NCI-H69 (cell line): ENCODE results near the gene CARM1.

Experiments
- DNase-seq: peaks from one replicate; lab custom pipeline; 2025; lab: John Stamatoyannopoulos, UW

The CARM1 gene

DNA sequence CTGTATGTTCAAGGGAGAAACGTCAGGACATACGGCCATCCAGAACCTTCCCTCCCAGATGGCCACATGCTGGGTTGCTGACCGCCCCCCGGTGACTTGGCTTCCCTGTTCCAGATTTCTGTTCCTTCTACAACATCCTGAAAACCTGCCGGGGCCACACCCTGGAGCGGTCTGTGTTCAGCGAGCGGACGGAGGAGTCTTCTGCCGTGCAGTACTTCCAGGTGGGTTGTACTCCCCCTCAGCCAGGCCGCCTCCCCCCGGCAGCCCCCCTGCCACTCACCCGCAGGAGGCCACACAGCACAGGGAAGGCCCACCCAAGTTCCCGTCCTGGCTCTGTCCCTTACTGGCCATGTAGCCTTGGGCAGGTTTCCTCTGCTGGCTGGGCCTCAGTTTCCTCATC lies 36.6 kb downstream of the CARM1 start:
- no peak for DNase-seq

DNA sequence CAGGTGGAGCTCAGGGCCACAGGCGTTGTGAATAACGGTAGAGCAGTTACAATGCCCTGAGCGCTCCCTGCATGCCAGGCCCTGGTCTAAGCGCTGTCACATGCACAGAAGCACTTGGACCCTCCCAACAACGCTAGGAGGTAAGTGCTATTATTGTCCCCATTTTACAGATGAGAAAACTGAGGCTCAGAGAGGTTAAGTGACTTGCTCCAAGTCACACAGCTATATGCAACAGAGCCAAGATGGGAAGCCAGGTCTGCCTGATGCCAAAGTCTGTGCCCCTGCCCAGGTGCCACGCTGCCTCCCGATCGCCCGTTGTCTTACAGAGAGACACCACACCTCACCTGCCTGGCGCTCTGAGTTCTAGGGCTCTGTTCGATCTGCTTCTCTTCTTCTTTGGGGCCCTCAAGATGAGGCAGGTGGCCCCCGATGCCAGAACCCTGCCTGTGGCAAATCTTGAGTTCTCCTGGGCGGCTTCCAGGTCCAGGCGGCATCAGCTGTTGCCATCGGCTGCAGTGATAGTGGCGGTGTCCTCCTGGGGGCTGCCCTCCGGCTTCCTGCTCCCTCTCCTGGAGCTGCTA lies 37.1 kb downstream of the CARM1 start:
- DNase-seq: no peak

DNA sequence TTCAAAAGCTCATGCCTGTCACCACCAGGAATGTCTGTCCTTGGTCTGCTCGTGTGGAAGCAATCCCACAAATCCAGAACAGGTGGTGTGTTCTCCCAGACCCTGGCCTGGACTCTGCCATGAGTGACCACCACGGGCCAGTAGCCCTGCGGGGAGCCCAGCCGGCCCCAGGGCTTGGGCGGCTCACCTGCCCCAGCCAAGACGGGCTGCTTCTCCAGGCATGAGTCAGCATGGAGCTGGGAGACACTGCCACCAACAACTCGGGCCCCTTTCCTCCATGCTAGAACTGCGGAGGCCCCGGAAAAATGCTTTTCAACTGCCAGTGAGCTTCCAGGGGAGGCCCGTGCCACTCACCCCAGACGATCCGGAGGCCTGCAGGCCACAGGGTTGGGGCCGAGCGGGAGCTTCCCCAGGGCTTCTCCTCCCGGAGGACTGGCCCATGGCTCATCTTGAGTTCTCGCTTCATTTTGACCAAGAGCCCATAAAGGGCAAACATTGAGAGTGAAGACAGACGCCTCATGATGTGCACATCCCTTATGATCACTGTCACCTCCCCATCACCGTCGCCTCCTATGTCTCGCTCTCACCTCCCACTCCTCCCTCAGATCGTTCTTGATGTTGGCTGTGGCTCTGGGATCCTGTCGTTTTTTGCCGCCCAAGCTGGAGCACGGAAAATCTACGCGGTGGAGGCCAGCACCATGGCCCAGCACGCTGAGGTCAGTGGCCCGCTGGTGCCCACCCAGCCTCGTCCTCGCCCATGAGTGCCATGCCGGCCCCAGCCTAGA lies 40.4 kb downstream of the CARM1 start:
- no peak for DNase-seq

DNA sequence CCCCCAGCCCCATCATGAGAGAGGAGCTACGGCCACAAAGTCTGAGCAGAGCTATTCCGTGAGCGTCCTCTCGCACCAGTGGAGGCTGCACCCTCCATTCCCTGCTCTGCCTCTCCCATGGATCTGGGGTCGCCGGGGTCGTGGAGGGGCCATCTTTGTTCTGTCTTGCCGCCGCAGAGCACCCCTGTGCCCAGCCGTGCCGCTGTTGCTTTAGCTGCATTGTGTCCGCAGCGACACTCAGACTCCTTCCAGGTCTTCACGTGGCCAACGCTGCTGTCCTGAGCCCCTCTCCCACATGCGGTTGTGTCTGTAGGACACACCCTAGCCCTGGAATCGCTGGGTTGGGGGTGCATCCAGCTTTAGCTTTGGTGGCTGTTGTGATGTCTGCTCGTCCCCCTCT lies 41.3 kb downstream of the CARM1 start:
- DNase-seq: no peak

DNA sequence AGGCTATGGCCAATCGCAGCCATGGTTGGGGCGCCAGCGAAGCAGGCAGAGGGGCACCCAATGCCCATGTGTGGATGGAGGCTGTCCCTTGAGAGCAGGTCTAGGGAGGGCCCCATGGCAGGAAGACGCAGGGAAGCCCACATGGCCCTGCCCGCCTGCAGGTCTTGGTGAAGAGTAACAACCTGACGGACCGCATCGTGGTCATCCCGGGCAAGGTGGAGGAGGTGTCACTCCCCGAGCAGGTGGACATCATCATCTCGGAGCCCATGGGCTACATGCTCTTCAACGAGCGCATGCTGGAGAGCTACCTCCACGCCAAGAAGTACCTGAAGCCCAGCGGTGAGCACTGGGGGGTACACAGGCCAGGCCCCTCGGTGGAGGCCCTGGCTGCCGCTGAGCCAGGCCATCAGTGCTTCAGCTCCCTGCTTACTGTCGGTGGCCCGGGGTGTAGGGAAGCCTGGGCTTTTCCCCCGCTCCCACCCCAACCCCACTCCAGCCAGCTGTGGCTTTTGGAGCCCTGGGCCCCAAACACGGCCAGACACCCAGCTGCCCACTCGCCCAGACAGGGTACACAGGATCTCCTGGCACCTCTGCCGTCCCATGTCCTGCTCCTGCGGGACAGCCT lies 42.5 kb downstream of the CARM1 start:
- DNase-seq: no peak

DNA sequence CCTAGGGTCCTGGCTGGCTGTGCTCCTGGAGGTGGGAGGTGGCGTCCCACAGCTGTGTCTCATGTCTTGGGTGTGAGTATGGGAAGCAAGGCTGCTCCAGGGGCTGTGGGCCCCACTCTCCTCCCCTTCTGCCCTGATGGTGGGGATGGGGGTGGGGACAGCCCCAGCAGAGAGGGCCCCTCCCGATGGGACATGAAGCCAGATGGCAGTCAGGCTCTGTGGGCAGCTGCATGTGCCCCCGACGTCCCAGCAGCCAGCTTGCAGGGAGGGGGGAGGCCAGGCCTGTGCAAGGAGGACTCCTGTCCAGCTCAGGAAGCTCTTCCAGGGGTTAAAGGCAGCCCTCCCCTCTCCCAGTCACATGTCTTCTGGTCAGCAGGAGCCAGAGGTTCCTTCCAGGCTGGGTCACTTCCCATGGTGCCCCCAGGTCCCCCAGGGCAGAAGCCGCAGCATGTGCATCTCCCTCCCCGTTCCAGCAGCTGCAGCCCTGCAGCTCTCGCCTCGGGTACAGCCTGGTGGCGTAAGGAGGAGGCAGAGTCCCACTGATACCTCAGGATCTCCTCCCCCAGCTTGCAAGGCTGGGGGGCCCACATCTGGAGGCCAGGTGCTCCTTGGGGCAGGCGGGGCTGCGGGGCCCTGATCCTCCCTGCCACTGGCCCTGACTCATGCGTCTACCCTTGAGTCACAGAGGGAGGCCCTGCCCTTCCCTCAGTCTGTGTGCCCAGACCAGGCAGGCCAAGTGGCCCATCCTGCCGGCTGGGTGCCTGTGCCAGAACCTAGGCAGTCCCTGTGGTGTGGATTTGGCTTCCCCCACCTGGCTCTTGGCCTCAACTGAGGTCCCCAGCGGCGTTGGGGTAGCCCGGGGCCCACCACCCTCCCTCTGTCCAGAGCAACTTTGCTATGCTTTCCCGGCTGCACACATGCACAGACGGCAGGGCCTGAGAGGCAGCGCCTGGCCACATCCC lies 44.1 kb downstream of the CARM1 start:
- no peak for DNase-seq

DNA sequence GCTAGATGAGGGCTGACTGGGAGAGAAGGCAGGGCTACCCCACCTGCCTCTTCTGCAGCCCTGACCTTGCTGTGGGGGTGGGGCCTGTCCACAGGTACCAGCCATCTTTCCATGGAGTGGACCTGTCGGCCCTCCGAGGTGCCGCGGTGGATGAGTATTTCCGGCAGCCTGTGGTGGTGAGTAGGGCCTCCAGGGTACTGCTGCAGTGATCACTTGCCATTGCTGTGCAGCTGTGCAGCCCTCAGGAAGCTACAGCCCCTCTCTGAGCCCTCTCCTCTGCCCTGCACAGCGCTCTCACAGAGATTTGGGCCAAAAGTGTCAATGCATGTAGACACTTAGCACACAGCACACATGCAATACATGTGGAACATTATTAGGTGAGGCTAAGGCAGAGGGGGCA lies 45.2 kb downstream of the CARM1 start:
- no peak for DNase-seq

DNA sequence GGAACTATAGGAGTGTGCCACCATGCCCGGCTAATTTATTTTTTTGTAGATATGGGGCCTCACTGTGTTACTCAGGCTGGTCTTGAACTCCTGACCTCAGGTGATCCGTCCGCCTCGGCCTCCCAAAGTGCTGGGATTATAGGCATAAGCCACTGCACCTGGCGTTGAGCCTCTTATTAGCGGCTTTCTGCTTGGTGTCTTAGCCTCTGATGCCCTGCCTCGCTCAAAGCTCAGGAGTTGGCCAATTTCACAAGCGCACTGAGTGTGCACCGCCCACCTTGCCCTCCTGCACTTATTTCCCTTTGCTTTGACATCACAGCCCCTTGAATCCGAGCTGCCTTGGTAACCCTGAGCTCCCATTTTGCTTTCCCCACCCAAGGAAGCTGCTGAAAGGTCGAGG lies 47.0 kb downstream of the CARM1 start:
- DNase-seq: no peak

DNA sequence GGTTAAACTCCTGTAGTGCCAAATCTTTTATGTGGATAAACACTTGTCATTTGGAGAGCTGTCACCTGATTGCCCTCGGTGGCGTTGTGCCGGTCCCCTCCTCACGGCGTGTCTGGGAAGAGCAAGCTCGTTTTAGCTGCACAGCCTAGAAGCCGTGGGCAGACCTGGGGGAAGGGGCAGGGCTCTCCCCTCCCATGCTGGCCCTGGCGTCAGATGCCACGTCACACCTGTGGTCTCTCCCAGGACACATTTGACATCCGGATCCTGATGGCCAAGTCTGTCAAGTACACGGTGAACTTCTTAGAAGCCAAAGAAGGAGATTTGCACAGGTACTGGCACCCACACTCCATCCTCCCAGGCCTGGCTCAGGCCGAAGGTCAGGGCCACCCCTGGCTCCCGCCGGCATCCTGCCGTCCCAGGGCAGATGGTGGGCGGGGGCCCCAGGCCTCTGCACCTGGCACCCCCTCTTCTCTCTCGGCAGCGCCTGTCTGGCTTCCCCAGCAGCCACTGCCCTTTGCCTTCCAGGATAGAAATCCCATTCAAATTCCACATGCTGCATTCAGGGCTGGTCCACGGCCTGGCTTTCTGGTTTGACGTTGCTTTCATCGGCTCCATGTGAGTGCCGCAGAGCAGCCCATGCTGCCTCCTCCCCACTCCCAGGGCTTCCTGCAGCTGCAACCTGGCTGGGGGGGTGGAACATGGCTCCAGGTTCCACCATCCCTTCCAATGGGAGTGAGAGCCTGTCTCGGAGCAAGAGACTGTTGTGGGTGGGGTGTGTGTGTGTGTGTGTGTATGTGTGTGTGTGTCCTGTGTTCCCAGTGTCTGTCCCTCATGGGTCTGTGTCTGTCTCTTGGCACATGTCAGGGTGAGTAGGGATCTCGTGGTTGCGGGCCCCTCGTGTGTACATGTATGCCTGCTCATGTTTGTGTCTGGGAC lies 48.3 kb downstream of the CARM1 start:
- DNase-seq: no peak

DNA sequence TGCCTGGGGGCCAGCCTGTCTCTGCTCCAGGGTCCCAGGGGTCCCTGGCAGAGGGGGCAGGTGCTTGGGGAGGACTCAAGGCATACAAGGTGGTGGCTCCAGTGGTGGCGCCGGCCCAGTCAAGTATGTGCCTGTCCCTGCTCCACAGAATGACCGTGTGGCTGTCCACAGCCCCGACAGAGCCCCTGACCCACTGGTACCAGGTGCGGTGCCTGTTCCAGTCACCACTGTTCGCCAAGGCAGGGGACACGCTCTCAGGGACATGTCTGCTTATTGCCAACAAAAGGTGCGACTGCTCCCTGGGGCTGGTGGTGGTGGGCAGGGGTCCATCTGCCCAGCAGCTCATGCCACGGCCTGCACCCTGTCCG lies 48.9 kb downstream of the CARM1 start:
- no peak for DNase-seq

DNA sequence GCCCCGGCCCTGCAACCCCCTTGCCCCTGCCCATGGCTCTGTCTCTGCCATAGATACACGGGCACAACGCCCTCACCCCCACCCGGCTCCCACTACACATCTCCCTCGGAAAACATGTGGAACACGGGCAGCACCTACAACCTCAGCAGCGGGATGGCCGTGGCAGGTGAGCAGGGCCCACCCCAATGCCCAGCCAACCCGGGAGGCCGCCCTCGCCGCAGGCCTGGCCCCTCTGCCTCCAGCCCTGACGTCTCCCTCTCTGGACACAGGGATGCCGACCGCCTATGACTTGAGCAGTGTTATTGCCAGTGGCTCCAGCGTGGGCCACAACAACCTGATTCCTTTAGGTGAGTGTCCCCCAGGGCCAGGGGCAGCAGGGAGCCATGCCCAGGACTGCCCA lies 49.4 kb downstream of the CARM1 start:
- no peak for DNase-seq

DNA sequence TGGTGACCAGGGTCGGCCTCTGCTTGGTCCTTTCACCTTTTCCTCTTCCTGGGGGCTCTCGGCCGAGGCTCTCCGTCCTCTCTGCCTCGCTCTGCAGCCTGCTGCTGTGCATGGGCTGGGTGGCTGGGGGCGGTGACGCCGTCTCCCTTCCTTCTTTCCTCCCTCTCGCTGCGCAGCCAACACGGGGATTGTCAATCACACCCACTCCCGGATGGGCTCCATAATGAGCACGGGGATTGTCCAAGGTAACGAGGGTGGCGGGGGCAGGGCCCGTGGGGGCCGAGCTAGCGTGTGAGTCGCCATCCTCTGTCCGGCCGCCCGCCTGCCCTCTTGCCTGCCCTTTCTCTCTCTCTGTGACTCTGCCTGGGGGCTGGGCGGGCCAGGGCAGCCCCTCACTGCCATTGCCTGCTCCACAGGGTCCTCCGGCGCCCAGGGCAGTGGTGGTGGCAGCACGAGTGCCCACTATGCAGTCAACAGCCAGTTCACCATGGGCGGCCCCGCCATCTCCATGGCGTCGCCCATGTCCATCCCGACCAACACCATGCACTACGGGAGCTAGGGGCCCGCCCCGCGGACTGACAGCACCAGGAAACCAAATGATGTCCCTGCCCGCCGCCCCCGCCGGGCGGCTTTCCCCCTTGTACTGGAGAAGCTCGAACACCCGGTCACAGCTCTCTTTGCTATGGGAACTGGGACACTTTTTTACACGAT lies 50.0 kb downstream of the CARM1 start:
- DNase-seq: no peak

DNA sequence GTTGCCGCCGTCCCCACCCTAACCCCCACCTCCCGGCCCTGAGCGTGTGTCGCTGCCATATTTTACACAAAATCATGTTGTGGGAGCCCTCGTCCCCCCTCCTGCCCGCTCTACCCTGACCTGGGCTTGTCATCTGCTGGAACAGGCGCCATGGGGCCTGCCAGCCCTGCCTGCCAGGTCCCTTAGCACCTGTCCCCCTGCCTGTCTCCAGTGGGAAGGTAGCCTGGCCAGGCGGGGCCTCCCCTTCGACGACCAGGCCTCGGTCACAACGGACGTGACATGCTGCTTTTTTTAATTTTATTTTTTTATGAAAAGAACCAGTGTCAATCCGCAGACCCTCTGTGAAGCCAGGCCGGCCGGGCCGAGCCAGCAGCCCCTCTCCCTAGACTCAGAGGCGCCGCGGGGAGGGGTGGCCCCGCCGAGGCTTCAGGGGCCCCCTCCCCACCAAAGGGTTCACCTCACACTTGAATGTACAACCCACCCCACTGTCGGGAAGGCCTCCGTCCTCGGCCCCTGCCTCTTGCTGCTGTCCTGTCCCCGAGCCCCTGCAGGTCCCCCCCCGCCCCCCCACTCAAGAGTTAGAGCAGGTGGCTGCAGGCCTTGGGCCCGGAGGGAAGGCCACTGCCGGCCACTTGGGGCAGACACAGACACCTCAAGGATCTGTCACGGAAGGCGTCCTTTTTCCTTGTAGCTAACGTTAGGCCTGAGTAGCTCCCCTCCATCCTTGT lies 50.7 kb downstream of the CARM1 start:
- no peak for DNase-seq

DNA sequence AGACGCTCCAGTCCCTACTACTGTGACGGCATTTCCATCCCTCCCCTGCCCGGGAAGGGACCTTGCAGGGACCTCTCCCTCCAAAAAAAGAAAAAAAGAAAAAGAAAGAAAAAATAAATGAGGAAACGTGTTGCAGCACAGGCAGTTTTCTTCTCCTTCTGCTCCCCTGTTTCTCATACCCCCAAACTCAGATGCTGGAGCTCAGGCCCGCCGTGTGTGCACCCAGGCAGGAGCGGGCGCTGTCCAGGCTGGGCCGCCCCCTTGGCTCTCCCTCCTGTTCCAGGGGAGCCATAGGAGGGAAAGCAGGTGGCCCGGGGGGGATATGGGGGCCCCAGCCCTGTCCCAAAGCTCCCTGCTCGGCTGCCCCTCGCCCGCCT lies 51.3 kb downstream of the CARM1 start:
- no peak for DNase-seq

DNA sequence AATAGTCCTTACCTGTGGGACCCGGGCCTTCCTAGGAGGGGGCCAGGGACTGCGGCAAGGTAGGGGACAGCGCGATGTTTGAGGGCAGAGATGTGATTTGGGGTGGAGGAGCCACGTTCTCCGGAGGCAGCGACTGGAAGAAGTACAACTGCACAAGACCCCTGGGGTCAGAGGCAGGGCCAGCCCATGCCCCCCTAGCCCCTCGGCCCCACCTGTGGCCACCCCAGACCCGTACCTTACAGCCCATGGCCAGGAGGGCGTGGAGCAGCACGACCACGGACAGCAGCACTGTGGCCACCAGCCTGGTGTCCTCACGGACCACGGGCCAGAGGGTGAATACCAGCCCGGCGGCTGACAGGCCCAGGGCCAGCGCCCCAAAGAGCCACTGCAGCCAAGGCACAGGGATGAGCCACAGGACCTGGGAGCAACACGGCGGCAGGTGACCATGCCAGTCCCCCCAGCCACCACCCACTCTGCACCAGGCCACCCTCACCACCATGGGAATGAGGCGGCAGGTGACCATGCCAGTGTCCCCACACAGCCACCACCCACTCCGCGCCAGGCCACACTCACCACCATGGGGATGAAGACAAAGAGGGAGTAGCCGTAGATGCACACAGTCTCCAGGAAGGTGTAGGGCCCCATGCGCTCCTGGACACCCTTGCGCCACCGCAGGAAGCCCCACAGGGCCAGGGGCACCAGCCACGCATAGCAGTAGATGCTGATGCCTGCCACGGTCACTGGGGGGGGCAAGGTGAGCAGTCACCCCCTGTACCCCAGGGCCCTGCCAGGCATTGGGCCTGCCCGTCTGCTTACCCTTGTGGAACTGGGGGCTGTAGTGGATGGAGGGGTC lies 52.1 kb downstream of the CARM1 start:
- no peak for DNase-seq

DNA sequence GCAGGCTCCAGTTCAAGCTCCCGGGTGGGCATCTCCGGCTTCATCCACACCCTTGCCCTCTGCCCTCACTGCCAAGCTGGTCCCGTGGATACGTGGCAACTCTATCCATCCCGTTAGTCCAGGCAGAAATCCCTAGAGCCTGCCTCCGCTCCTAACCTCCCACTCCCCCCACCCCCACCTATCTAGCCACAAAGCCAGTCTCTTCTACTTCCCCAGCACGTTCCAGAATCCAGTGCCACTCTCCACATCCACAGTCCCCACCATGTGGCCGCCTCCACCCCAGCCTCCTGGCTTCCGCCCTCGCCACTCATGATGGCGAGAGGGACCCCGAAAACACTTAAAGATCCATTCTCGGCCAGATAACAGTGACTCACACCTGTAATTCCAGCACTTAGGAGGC lies 53.2 kb downstream of the CARM1 start:
- DNase-seq: no peak

DNA sequence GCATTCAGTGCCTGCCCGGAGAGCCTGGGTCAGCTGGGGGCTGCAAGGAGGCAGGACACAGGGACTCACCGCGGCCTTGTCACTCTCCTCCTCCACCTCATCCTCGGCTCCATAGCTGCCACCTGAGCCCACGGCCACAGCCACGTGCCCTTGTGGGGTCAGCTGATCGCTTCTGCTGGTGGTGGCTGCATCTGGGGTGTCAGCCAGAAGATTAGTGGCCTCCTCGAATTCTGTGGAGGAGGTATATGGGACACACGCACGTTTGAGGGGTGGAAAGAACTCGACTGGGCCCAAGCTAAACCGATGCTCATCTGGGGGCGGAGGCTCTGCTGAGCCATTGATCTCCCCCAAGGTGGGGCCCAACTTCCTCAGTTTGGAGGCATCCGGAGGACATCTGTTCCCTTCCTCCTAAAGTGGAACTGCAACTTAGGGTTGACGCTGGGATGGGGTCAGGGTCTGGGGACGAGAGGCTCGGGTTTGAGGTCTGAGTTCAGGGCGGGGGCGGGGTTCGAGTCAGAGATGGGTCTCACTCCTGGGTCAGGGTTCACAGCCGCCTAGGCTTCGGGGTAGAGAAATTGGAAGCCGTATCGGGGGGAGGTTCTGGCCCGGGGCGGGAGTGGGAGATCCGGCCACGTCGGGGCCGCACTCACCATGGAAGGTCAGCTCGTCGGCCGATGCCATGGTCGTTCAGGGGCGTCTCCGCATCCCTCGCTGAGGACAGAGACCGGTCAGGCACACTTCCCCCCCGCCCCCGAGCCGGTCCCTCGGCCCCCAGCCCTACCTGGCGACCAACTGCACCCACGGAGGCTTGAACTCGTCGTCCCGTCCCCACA lies 56.6 kb downstream of the CARM1 start:
- DNase-seq: no peak
